GM18951 (cell line): ENCODE results near the gene RRM1.

Source experiments
- POLR2A ChIP-seq: IDR thresholded peaks from 4 replicates; pipeline ENCODE4 v1.6.1; 2011; ENCODE audit warnings: mild to moderate bottlenecking; ENCODE audit not compliant: insufficient read length, insufficient read depth; ENCODE audit errors: extremely low read depth
- in situ Hi-C: fragments of 300-500 bp; cut with MboI; formaldehyde crosslinking; loops from one replicate; pipeline ENCODE4 v1.12.0; 2022; ENCODE audit warnings: low sequenced_read_pairs, mixed read lengths, inconsistent platforms; ENCODE audit not compliant: unreplicated experiment

RRM1 gene

DNA sequence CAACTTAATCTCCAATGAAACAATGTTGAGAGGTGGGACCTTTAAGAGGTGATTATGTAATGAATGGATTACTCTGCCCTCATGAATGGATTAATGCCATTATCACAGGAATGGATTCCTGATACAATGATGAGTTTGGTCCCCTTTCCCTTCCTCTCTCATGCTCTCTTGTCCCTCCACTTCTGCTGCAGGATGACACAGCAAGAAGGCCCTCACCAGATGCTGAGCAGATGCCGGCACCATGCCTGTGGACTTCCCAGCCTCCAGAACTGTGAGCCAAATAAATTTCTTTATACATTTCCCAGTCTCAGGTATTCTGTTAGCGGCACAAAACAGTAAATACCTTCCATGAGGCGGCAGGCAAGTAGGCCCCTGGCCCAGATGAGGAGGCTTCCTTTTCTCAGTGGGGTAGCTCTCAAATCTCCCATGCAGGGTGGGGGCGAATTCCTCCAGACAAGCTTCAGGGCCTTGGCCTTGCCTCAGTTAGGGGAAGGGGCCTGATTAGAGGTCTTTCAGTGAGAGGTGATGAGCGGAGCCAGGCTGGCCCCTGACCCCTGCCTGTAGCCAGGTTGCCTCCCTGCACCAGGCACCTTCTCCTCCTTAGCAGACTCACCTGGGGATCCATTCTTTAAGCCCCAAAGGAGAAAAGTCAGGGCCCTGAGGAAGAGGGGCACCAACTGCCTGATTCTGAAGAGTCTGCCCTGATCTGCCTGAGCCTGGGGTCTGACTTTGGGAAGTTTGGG, 86.0 kb downstream of the RRM1 start:
- in situ Hi-C loops: loop anchor here (10.0 kb wide), 1 partner anchor 364 kb away; the partner anchor contains the start of gene OR52M1
- TF ChIP-seq POLR2A: no peak

DNA sequence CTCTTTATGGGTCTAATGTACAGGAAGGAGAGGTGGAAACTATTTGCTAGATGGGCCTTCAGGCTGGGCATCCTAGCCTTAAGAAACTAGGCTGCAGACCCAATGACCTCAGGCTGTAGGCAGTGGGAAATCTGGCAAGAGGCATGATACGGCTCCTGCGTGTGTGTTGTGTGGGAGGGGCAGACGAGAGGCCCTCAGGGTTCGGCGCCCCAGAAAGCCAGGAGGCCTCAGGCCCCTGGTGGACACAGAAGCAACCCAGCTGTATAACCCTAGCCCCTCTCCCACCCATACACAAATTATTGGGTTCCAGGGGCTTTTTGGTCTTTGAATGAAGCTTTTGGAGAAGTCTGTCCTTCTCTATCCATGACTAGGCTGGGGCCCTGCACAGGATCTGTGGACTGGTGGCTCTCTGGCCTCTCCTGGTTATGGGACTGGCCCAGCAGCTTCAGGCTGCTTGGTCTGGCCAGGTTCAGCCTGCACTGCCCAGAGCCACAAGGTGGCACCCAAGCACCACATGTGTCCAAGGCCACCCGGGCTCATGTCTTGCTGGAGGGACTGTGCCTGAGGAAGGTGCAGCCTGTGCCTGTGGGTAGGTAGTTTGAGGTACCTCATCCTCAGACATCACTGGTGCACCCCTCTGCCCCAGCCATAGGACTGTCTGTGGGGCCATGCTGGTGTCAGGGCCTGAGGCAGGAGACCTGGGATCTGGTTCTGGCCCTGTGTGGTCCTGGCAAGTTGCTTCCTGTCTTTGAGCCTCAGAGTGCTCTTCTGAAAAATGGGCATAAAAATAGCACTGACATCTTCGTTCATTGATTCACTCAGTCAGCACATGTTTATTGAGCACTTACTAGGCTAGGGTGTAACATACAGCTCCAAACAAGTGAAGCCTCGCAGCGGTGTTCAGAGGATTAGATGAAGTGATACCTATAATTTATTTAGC, 87.5 kb downstream of the RRM1 start:
- no peak for TF ChIP-seq POLR2A
- in situ Hi-C loops: loop anchor here (10.0 kb wide), 1 partner anchor 363 kb away; the partner anchor contains the start of gene OR52M1

DNA sequence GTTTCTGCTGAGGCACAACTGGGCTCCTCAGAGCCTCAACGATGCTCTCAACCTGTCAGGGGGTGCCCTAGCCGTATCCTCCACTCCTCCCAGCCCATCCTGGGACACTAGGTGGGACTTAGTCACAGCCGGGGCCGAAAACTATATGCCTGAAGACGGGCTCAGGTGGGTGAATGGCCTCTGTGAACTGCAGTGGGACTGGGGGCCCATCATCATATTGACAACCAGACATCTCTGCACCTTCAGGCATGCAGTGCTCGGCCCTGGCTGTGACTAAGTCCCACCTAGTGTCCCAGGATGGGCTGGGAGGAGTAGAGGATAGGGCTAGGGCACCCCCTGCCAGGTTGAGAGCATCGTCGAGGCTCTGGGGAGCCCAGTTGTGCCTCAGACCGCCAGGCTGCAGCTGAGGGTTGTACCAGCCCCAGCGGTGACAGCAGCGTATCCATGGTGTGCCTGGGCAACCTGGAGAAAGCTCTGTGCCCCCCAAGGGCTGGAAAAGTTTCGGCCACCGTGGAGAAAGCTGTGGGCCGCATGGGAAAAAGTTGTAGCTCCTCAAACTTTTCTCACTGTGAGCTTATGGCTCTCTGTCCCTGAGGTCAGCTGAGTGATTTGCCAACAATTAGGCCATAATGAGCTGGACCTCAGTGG, 88.9 kb downstream of the RRM1 start:
- in situ Hi-C loops: loop anchor here (10.0 kb wide), 1 partner anchor 361 kb away; the partner anchor contains the start of gene OR52M1

DNA sequence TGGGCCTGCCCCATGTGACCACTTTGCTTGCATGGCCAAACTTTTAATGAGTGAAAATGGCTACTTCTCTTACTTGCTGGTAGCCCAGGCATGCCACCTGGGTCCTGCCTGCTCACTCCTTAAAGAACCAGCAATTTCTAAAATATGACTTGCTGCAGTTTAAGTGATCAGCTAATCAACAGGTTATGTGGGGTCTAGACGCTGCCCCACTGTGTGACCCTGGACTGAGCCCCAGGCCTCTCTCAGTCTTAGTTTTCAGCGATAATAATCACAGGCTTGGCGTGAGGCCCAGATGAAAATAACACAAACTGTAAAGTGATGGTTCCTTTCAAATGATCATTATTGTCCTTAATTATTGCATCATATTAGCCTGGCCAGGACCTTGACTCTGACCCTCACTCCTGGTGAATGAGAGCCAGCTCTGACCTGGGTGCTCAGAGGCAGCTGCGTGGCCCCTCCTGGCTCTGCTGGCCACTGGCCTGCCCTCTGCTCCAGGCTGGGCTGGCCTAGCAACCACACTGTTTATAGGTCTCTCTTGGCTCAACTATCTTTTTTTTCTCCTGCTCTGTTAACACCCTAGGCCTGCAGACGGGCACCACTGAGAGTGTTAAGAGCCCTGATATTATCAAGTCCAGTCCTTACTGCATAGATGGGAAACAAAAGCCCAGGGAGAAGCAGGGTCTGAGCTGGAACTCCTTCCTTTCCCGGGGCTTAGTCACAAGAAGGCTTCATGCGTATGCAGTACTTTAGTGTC, 89.7 kb downstream of the RRM1 start:
- TF ChIP-seq POLR2A: no peak
- in situ Hi-C loops: loop anchor here (10.0 kb wide), 1 partner anchor 360 kb away; the partner anchor contains the start of gene OR52M1

More for the DNA sequence above, 88.9 kb downstream of the RRM1 start:
- no peak for TF ChIP-seq POLR2A

DNA sequence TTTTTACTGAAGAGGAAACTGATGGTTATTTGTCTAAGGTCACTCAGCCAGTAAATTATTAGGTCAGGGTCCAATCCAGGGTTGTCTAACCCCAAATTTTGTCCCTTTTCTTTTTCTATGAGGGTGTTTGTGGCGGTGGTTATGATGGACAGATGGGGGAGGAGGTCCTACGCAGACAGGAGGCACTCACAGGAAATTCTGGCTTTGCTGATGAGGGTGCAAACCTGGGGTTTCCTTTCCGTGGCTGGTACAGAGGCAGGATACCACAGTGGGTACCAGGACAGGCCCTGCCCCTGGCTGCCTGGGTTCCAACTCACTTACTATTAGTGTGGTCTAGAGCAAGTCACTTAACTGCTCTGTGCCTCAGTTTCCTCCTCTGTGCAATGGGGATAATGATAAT, 91.0 kb downstream of the RRM1 start:
- no peak for TF ChIP-seq POLR2A
- in situ Hi-C loops: loop anchor here (10.0 kb wide), 1 partner anchor 359 kb away; the partner anchor contains the start of gene OR52M1

DNA sequence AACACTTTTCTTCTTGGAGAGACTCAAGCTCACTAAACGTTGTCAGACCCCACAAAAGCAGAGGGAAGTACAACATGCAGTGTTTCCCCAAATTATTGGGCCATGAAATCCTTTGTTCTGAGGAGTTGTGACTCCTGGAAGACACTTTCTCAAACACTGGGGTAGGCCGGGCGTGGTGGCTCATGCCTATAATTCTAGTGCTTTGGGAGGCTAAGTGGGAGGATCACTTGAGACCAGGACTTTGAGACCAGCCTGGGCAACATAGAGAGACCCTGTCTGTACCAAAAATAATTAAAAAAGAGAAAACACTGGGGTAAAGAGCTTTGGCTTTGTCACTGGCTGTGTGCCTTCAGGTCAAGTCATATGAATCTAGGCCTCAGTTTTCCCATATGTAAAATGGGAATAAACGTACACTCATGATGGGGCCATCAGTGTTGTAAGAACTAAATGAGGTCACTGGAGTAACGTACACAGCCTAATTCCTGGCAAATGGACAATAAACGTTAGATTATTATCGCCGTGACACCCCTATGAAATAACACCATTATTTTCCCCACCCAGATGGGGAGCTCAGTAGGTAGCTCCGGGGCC, 92.0 kb downstream of the RRM1 start:
- in situ Hi-C loops: loop anchor here (10.0 kb wide), 1 partner anchor 358 kb away; the partner anchor contains the start of gene OR52M1

DNA sequence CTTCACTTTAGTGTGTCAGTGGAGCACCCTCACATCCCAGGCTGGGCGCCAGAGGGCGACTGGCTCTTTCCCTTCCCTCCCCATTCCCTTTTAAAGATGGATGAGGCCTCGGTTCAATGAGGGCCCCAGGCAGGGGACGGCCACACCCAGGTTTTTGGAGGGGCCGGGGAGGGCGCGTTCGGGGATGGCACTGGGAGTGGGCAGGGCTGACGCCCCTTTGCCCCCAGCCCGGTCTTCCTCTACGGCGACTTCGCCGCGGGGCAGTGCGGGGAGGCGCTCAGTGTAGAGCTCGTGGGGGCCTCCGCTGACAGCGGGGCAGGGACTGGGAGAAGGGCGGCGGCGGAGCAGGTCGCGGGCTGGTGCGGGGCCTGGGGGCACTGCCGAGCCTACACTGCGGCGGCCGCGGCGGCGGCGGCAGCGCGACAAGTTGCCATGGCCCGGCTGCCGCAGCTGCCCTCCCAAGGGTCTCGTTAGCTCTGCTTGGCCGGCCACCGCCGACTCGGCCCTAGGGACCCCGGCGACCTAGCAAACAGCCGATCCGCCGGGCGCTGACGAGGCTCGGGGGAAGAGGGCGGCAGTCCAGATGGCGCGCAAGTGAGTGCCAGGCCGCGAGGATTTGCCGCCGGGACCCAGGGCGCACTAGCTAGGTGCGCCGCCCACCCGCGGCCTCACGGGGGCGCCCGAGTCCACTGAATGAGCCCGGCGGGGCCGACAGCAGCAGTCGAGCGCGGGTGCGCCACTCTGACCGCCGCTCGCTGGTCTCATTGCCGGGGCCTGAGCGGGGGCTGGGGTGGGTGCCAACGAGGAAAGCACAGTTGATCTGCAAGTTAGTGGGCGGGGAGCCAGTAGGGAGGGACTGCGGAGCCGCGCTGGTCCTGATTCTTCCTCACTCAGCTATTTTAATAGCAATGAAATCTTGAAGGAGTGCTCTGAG, 92.7 kb downstream of the RRM1 start:
- TF ChIP-seq POLR2A: no peak
- in situ Hi-C loops: loop anchor here (10.0 kb wide), 1 partner anchor 357 kb away; the partner anchor contains the start of gene OR52M1

More for the DNA sequence above, 92.0 kb downstream of the RRM1 start:
- no peak for TF ChIP-seq POLR2A
